H9 (cell line): ENCODE measurements around the gene PALM2AKAP2. TPM values are rescaled to one million over a fixed set of nuclear protein-coding genes. Genes with fewer than 3 reads are reported as not detected.

Source experiments
- DNase-seq: peaks from one replicate; pipeline ENCODE4 v3.0.0-alpha.2; 2017
- H2AFZ ChIP-seq: one replicate; pipeline ENCODE4 v1.6.1; 2013; ENCODE audit warnings: mild to moderate bottlenecking, low read length, control low read depth, moderate library complexity
- H2AK5ac ChIP-seq: 2 replicates; pipeline ENCODE4 v1.6.1; 2013; ENCODE audit warnings: low read length, control low read depth, mixed read lengths; ENCODE audit not compliant: insufficient read length
- H2BK120ac ChIP-seq: one replicate; pipeline ENCODE4 v1.6.1; 2013; ENCODE audit warnings: low read depth, mild to moderate bottlenecking, low read length, control low read depth, inconsistent platforms; ENCODE audit not compliant: poor library complexity, severe bottlenecking
- H2BK12ac ChIP-seq: 2 replicates; pipeline ENCODE4 v1.6.1; 2013; ENCODE audit warnings: low read length, control low read depth, mixed read lengths, low read depth; ENCODE audit not compliant: insufficient read length
- H2BK15ac ChIP-seq: 2 replicates; pipeline ENCODE4 v1.6.1; 2013; ENCODE audit warnings: low read depth, low read length, control low read depth
- H2BK20ac ChIP-seq: one replicate; pipeline ENCODE4 v1.6.1; 2013; ENCODE audit warnings: low read depth, mild to moderate bottlenecking, low read length, control low read depth, inconsistent platforms; ENCODE audit not compliant: poor library complexity, severe bottlenecking
- H2BK5ac ChIP-seq: 2 replicates; pipeline ENCODE4 v1.6.1; 2013; ENCODE audit warnings: low read length, control low read depth, mixed read lengths; ENCODE audit not compliant: insufficient read length
- H3K14ac ChIP-seq: 2 replicates; pipeline ENCODE4 v1.6.1; 2013; ENCODE audit warnings: low read length, control low read depth; ENCODE audit not compliant: insufficient read depth
- H3K18ac ChIP-seq: 2 replicates; pipeline ENCODE4 v1.6.1; 2013; ENCODE audit warnings: low read depth, mild to moderate bottlenecking, mixed read lengths, low read length, control low read depth; ENCODE audit not compliant: insufficient read length
- H3K23ac ChIP-seq: 2 replicates; pipeline ENCODE4 v1.6.1; 2013; ENCODE audit warnings: low read length, control low read depth, mixed read lengths, low read depth; ENCODE audit not compliant: insufficient read length
- H3K23me2 ChIP-seq: 2 replicates; pipeline ENCODE4 v1.6.1; 2013; ENCODE audit warnings: low read depth, mild to moderate bottlenecking, mixed read lengths, low read length, control low read depth; ENCODE audit not compliant: insufficient read length, poor library complexity, severe bottlenecking
- H3K27ac ChIP-seq: 2 replicates; pipeline ENCODE4 v1.5.1; 2013; ENCODE audit warnings: low read length, control low read depth, mixed read lengths, low read depth; ENCODE audit not compliant: insufficient read length
- H3K27me3 ChIP-seq: 2 replicates; pipeline ENCODE4 v1.6.1; 2013; ENCODE audit warnings: low read length, control low read depth, inconsistent platforms; ENCODE audit not compliant: insufficient read depth
- H3K4ac ChIP-seq: 2 replicates; pipeline ENCODE4 v1.6.1; 2013; ENCODE audit warnings: low read depth, mild to moderate bottlenecking, control low read depth, inconsistent platforms, low read length, moderate library complexity
- H3K4me1 ChIP-seq: 2 replicates; pipeline ENCODE4 v1.6.1; 2013; ENCODE audit warnings: low read length, control low read depth, inconsistent platforms; ENCODE audit not compliant: insufficient read depth
- H3K4me2 ChIP-seq: 2 replicates; pipeline ENCODE4 v1.6.1; 2013; ENCODE audit warnings: low read length, control low read depth, mixed read lengths; ENCODE audit not compliant: insufficient read length, insufficient read depth
- H3K56ac ChIP-seq: 2 replicates; pipeline ENCODE4 v1.6.1; 2013; ENCODE audit warnings: low read depth, mild to moderate bottlenecking, mixed read lengths, low read length, control low read depth; ENCODE audit not compliant: insufficient read length
- H3K79me1 ChIP-seq: 2 replicates; pipeline ENCODE4 v1.6.1; 2013; ENCODE audit warnings: low read depth, mild to moderate bottlenecking, moderate library complexity, low read length, control low read depth, inconsistent platforms; ENCODE audit not compliant: insufficient read depth, poor library complexity, severe bottlenecking
- H3K79me2 ChIP-seq: 2 replicates; pipeline ENCODE4 v1.6.1; 2013; ENCODE audit warnings: low read length, control low read depth, inconsistent platforms; ENCODE audit not compliant: insufficient read depth
- H3K9ac ChIP-seq: 2 replicates; pipeline ENCODE4 v1.6.1; 2013; ENCODE audit warnings: low read length, control low read depth, mixed read lengths; ENCODE audit not compliant: insufficient read length; ENCODE audit errors: extremely low read depth
- H3K9me3 ChIP-seq: one replicate; pipeline ENCODE4 v1.6.1; 2013; ENCODE audit warnings: low read depth, low read length, inconsistent platforms; ENCODE audit not compliant: control insufficient read depth
- H3T11ph ChIP-seq: one replicate; pipeline ENCODE4 v1.6.1; 2013; ENCODE audit warnings: mild to moderate bottlenecking, low read length, control low read depth, inconsistent platforms
- H4K20me1 ChIP-seq: one replicate; pipeline ENCODE4 v1.6.1; 2013; ENCODE audit not compliant: control insufficient read depth, insufficient read length, insufficient read depth
- H4K5ac ChIP-seq: 2 replicates; pipeline ENCODE4 v1.6.1; 2013; ENCODE audit warnings: low read depth, mild to moderate bottlenecking, mixed read lengths, low read length, control low read depth; ENCODE audit not compliant: insufficient read length
- H4K8ac ChIP-seq: replicated peaks from 2 replicates; pipeline ENCODE4 v1.6.1; 2013; ENCODE audit warnings: low read length, control low read depth, mixed read lengths, low read depth; ENCODE audit not compliant: insufficient read length
- H4K91ac ChIP-seq: 2 replicates; pipeline ENCODE4 v1.6.1; 2013; ENCODE audit warnings: low read depth, mild to moderate bottlenecking, moderate library complexity, mixed read lengths, low read length, control low read depth; ENCODE audit not compliant: insufficient read length
- H3K27ac Mint-ChIP-seq, 3 experiments: 2 replicates in 2 of 3; 3 replicates in 1 of 3; pipeline ENCODE4 v1.8.0; 2020 to 2021; ENCODE audit warnings: mixed read lengths in 3 of 3, mild to moderate bottlenecking in 1 of 3, moderate library complexity in 1 of 3
- H3K27me3 Mint-ChIP-seq: 2 replicates; pipeline ENCODE4 v1.8.0; 2021; ENCODE audit warnings: low read depth, mild to moderate bottlenecking, moderate library complexity, mixed read lengths
- H3K36me3 Mint-ChIP-seq, 3 experiments: 2 replicates in 2 of 3; 3 replicates in 1 of 3; pipeline ENCODE4 v1.8.0; 2020 to 2021; ENCODE audit warnings: low read depth in 3 of 3, mixed read lengths in 3 of 3; ENCODE audit not compliant: insufficient read depth in 1 of 3
- H3K4me1 Mint-ChIP-seq, 2 experiments: 2 replicates each; pipeline ENCODE4 v1.8.0; 2020; ENCODE audit warnings: mixed read lengths in 2 of 2
- H3K4me3 Mint-ChIP-seq, 2 experiments: 2 replicates in 1 of 2; 3 replicates in 1 of 2; pipeline ENCODE4 v1.8.0; 2020 to 2021; ENCODE audit warnings: mild to moderate bottlenecking in 2 of 2, mixed read lengths in 2 of 2, moderate library complexity in 1 of 2
- H3K9me3 Mint-ChIP-seq, 2 experiments: 2 replicates in 1 of 2; 3 replicates in 1 of 2; pipeline ENCODE4 v1.8.0; 2020; ENCODE audit warnings: mild to moderate bottlenecking in 2 of 2, mixed read lengths in 2 of 2, moderate library complexity in 1 of 2
- WGBS: extraction: QIAGEN DNeasy Blood & Tissue Kit; methylation state at CpG from one replicate; pipeline ENCODE4 v1.1.7; 2013; ENCODE audit warnings: missing lambda C conversion rate, low lambda C conversion rate, mixed read lengths; ENCODE audit not compliant: insufficient read length; ENCODE audit errors: extremely low coverage; 5-methylcytosine and 5-hydroxymethylcytosine counted together
- total RNA-seq: library from RNA; stranded (reverse); gene quantifications from 2 replicates; pipeline ENCODE4 v1.2.1, GENCODE V29; 2021
- TF ChIP-seq, protein P1 (sequence below): fragments of 200-600 bp; sonication (generic); conservative IDR thresholded peaks from 3 replicates; pipeline ENCODE4 v1.8.0; 2021; ENCODE audit warnings: antibody characterized with exemption, mild to moderate bottlenecking

Gene PALM2AKAP2
- total RNA-seq, 1 experiment from 2014 or later, result 3.6 TPM

DNA sequence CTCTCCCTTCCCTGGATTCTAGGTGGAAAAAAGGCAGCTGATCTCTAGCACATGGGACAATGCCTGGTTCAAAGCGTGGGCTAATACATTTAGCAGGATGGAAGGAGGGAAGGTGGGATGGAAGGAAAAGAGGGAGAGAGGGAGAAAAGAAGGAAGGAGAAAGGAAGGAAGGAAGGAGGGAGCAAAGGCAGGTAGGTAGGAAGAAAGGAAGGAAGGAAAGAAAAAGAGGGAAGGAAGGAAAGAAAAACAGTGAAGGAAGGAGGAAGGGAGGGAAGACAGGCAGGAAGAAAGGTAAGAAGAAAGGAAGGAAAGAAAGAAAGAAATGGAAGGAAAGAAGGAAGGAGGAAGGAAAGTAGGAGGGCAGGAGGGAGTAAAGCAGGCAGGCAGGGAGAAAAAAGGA is 12.2 kb upstream of the PALM2AKAP2 start:
- no CpG with 5 or more reads among the region's 1 CpG for WGBS
- DNase-seq, result no peak
- no peak overlapping the region for H4K8ac ChIP-seq
- H2BK15ac ChIP-seq, result no peak overlapping the region
- H3K27ac ChIP-seq, result no peak overlapping the region
- H3T11ph ChIP-seq, result no peak overlapping the region
- H3K56ac ChIP-seq, result no peak overlapping the region
- H4K20me1 ChIP-seq, result no peaks in the 10 kb centered on the region
- no peaks in the 10 kb centered on the region for H3K23me2 ChIP-seq
- no peak overlapping the region for H3K18ac ChIP-seq
- Mint-ChIP-seq H3K36me3 (no peaks in the 10 kb centered on the region; a peak in 1 of 7 replicates), H3K27me3 (peaks cover 5% of the 10 kb centered on the region), H3K9me3 (no peaks in the 10 kb centered on the region), H3K4me3 (peak overlapping the region in 1 of 2 experiments; percentile 10; a peak in 2 of 5 replicates), H3K4me1 (peaks cover 56 to 60% of the 10 kb centered on the region in 2 experiments), H3K27ac (peak overlapping the region in 1 of 3 experiments; percentile 37; a peak in 1 of 7 replicates)
- H2BK120ac ChIP-seq, result no peak overlapping the region
- TF ChIP-seq, protein P1, sequence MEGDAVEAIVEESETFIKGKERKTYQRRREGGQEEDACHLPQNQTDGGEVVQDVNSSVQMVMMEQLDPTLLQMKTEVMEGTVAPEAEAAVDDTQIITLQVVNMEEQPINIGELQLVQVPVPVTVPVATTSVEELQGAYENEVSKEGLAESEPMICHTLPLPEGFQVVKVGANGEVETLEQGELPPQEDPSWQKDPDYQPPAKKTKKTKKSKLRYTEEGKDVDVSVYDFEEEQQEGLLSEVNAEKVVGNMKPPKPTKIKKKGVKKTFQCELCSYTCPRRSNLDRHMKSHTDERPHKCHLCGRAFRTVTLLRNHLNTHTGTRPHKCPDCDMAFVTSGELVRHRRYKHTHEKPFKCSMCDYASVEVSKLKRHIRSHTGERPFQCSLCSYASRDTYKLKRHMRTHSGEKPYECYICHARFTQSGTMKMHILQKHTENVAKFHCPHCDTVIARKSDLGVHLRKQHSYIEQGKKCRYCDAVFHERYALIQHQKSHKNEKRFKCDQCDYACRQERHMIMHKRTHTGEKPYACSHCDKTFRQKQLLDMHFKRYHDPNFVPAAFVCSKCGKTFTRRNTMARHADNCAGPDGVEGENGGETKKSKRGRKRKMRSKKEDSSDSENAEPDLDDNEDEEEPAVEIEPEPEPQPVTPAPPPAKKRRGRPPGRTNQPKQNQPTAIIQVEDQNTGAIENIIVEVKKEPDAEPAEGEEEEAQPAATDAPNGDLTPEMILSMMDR, result no peak
- H4K5ac ChIP-seq, result no peak overlapping the region
- no peak overlapping the region for H3K14ac ChIP-seq
- H3K79me1 ChIP-seq, result no peaks in the 10 kb centered on the region
- H2BK5ac ChIP-seq, result no peak overlapping the region
- H2BK12ac ChIP-seq, result no peak overlapping the region
- no peaks in the 10 kb centered on the region for H3K27me3 ChIP-seq
- H2AFZ ChIP-seq, result peak overlapping the region; percentile 90
- H3K9me3 ChIP-seq, result no peaks in the 10 kb centered on the region
- H3K23ac ChIP-seq, result no peak overlapping the region
- H3K4ac ChIP-seq, result no peak overlapping the region
- H4K91ac ChIP-seq, result no peak overlapping the region
- H3K4me1 ChIP-seq, result peaks cover 12% of the 10 kb centered on the region; the same call in 1 of the 2 replicates
- no peak overlapping the region for H2AK5ac ChIP-seq
- no peak overlapping the region for H2BK20ac ChIP-seq
- H3K4me2 ChIP-seq, result peak overlapping the region; percentile 12
- H3K79me2 ChIP-seq, result no peaks in the 10 kb centered on the region
- H3K9ac ChIP-seq, result no peak overlapping the region
